Measurements from ENCODE around the gene MTOR. TPM values are rescaled to one million over a fixed set of nuclear protein-coding genes. Genes with fewer than 3 reads are reported as not detected.

Gene MTOR
- total and polyA plus RNA-seq, 5 donors = 19.2 to 35.5 (median 28.5) TPM

DNA sequence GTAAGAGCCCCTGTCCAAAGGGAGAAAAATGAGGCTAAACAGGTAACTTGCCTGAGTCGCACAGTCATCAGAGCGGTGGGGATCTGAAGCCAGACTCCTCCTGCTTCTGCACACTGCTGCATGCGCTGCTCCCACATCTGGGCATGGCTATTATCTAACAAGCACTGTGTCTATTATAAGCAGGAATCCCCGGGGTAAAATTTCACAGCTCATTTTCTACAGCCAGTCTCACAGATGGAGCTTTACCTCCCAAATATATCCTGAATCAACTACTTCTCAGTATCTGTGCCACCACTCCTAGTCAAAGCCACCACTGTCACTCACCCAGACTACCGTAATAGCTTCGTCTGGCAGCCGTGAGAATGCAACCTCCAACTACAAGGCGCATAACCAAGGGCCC, 9.8 kb downstream of the MTOR start:
- no peaks in the 10 kb centered on the region for H3K9me3 ChIP-seq (ENCODE audit: control insufficient read depth, low read length)
- DNase-seq = no peak
- no peaks in the 10 kb centered on the region for H3K27me3 ChIP-seq (ENCODE audit: control insufficient read depth, insufficient read depth)
- no peaks in the 10 kb centered on the region for H3K4me1 ChIP-seq (ENCODE audit: control insufficient read depth, insufficient read depth, low read length)
- no peak overlapping the region for H3K4me3 ChIP-seq (ENCODE audit: low read length)
- WGBS = 95% methylated on average over 8 of the region's 8 CpGs
- intact Hi-C loops (cut with DNase I) = loop anchor here in 1 of 4 donors (10.0 kb wide), 1 partner anchor 118 kb away; no protein-coding TSS in a partner anchor
- ATAC-seq = no peak
- H3K27ac ChIP-seq (ENCODE audit: low read length) = no peak overlapping the region

DNA sequence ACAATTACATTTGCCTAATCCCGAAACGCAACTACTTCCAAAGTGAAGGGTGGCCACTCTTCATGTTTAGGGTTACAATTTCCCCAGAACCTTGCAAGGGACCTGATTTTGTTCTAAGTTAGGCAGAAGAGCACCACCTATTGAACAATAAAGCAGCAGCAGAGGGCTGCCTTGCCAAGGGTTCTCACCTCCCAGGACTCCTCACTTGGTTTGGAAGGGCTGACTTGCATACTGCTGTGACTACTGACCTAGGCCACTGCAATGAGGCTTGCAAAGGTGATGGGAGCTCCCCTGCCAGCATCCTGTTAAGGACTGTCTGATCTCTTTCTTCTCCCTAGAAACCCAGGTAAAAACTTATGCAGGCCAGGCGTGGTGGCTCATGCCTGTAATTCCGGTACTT, 14.2 kb downstream of the MTOR start:
- H3K4me3 ChIP-seq (ENCODE audit: low read length) = no peak overlapping the region
- no peaks in the 10 kb centered on the region for H3K4me1 ChIP-seq (ENCODE audit: control insufficient read depth, insufficient read depth, low read length)
- no peaks in the 10 kb centered on the region for H3K27me3 ChIP-seq (ENCODE audit: control insufficient read depth, insufficient read depth)
- ATAC-seq (no peak), DNase-seq (no peak)
- H3K27ac ChIP-seq (ENCODE audit: low read length) = no peak overlapping the region
- intact Hi-C loops (cut with DNase I) = loop anchor here in 2 of 4 donors (10.0 kb wide), 1 partner anchor 397 kb away; no protein-coding TSS in a partner anchor
- no peaks in the 10 kb centered on the region for H3K9me3 ChIP-seq (ENCODE audit: control insufficient read depth, low read length)
- 97% methylated on average over 4 of the region's 4 CpGs for WGBS

DNA sequence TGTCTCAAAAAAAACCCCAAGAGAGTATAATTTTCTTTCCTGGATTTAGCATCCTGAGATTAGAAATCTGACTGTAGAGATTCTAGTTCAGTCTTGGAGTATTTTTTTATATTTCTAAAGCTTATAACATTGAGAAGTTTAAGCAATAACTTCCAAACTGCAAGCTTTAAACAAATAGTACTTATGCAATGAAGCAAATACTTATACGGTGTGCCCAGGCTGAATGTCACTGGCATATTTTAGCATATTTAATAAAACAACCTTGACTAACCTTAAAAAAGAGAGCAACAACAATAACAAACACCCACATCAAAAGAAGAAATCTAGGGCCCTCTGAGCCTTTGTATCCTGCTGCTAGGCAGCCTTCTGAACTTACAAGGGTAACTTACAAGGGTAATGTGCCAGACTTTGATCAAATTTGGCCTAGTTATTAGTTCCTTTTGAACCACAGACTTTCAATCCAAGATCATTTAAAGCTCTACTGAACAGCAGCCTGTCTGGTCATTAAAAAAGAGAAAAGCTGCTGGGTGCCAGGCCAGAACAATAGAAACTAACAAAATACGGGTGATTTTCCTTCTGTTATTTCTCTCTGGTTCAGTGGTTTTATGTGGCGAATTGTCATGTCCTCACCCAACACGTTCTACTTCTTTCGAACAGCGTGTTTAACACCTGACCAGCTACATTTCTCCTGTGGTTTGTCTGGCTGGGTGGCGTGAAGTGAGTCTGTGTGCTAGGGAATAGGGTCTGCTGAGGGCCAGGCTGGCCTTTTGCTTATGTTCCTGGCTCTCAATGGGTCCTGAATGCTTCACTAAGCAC, 16.2 kb downstream of the MTOR start:
- Histone ChIP-seq H3K27ac (ENCODE audit: low read length) (no peak overlapping the region), H3K27me3 (ENCODE audit: control insufficient read depth, insufficient read depth) (no peaks in the 10 kb centered on the region), H3K4me1 (ENCODE audit: control insufficient read depth, insufficient read depth, low read length) (no peaks in the 10 kb centered on the region), H3K9me3 (ENCODE audit: control insufficient read depth, low read length) (no peaks in the 10 kb centered on the region), H3K4me3 (ENCODE audit: low read length) (no peak overlapping the region)
- 93% methylated on average over 7 of the region's 7 CpGs for WGBS
- no peak for ATAC-seq
- intact Hi-C loops (cut with DNase I) = loop anchor here in 2 of 4 donors (10.0 kb wide), 1 partner anchor 399 kb away; no protein-coding TSS in a partner anchor
- no peak for DNase-seq

DNA sequence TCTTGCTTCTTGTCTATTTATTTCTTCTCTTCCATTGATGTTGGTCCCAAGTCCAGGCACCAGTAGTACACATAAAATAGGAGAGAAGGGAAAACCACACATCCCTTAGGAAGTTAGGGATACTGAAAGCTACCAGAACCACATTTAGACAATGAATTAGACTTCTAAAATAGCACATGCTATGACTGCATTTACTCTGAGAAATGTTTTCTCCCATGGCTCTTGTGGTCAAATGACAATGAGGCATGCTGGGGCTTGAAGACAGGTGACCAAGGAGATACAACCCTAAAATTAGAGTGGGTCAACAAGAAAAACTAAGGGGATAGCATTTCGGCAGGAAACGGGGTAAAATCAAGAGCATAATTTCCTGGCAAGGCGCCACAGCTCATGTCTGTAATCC, 17.1 kb downstream of the MTOR start:
- no peak overlapping the region for H3K27ac ChIP-seq (ENCODE audit: low read length)
- WGBS = 92% methylated on average over 3 of the region's 3 CpGs
- no peaks in the 10 kb centered on the region for H3K27me3 ChIP-seq (ENCODE audit: control insufficient read depth, insufficient read depth)
- DNase-seq (no peak), ATAC-seq (no peak)
- no peaks in the 10 kb centered on the region for H3K9me3 ChIP-seq (ENCODE audit: control insufficient read depth, low read length)
- H3K4me3 ChIP-seq (ENCODE audit: low read length) = no peak overlapping the region
- intact Hi-C loops (cut with DNase I) = loop anchor here in 2 of 4 donors (10.0 kb wide), 1 partner anchor 400 kb away; no protein-coding TSS in a partner anchor
- H3K4me1 ChIP-seq (ENCODE audit: control insufficient read depth, insufficient read depth, low read length) = no peaks in the 10 kb centered on the region

DNA sequence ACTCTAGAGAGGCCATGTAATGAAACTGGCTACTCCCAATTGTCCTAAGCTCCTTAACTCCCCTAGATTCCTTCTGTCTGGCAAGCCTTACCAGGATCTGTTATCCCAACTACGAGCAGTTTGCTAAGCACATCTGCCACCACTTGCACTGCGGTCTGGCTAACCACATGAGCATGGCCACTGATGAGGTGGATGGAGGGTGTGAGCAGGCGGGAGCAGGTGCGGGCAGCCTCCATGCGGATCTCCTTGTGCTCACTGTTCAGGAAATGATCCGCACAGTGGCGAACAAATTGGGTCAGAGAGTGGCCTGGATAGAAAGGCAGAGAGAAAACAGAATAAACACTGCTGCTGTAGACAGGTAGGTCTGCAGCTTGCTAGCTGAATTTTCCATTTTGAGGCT, 24.0 kb downstream of the MTOR start:
- no peak for DNase-seq
- ATAC-seq = no peak
- Histone ChIP-seq H3K27ac (ENCODE audit: low read length) (no peak overlapping the region), H3K9me3 (ENCODE audit: control insufficient read depth, low read length) (no peaks in the 10 kb centered on the region), H3K27me3 (ENCODE audit: control insufficient read depth, insufficient read depth) (no peaks in the 10 kb centered on the region), H3K4me3 (ENCODE audit: low read length) (no peak overlapping the region), H3K4me1 (ENCODE audit: control insufficient read depth, insufficient read depth, low read length) (peaks cover 2% of the 10 kb centered on the region)
- intact Hi-C loops (cut with DNase I) = no loop called here
- 94% methylated on average over 7 of the region's 7 CpGs for WGBS

DNA sequence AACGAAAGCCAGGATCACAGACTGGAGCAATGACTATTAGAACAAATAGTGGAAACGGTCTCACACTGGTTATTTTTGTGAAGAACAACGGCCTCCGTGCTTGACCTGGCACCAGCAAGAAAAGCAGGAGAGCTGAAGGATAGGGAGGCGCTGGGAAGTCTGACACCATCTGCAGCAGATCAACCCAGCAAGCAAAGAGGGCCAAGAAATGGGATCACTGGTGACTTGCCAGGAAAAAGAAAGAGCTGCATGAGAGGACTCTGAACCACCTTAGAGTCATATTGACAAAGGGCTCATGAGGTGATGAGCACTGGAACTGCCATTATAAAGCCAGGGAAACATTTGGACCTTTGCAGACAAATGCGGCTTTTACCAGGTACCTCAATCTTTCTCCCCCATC, 25.0 kb downstream of the MTOR start:
- ATAC-seq = peak in 1 of 2 donors; percentile 29
- no peaks in the 10 kb centered on the region for H3K9me3 ChIP-seq (ENCODE audit: control insufficient read depth, low read length)
- WGBS = 51% methylated on average over 6 of the region's 6 CpGs
- H3K4me3 ChIP-seq (ENCODE audit: low read length) = no peak overlapping the region
- peaks cover 2% of the 10 kb centered on the region for H3K4me1 ChIP-seq (ENCODE audit: control insufficient read depth, insufficient read depth, low read length)
- H3K27ac ChIP-seq (ENCODE audit: low read length) = peak overlapping the region; percentile 86
- intact Hi-C loops (cut with DNase I) = no loop called here
- no peaks in the 10 kb centered on the region for H3K27me3 ChIP-seq (ENCODE audit: control insufficient read depth, insufficient read depth)
- DNase-seq = no peak

DNA sequence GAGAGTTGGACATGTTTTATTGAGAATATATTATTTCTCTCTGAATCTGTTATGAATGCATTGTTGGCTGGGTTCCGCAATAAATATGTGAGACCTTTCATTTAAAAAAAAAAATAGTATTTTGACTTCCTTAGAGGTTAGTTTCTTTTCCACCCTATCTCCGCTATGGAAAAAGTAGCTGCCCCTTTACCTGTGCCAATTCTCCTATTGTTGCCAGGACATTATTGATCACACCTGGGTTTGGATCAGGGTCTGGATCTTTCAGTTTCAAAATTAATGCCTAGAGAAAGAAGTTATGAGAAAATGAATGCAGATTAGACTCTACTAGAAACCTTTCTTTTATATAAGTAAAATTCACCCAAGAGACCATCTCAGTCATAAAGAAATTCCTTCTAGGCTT, 29.1 kb downstream of the MTOR start:
- Histone ChIP-seq H3K27ac (ENCODE audit: low read length) (no peak overlapping the region), H3K27me3 (ENCODE audit: control insufficient read depth, insufficient read depth) (no peaks in the 10 kb centered on the region), H3K9me3 (ENCODE audit: control insufficient read depth, low read length) (no peaks in the 10 kb centered on the region), H3K4me1 (ENCODE audit: control insufficient read depth, insufficient read depth, low read length) (peaks cover 2% of the 10 kb centered on the region), H3K4me3 (ENCODE audit: low read length) (no peak overlapping the region)
- 97% methylated on average over 2 of the region's 2 CpGs for WGBS
- no peak for DNase-seq
- intact Hi-C loops (cut with DNase I) = no loop called here
- no peak for ATAC-seq

DNA sequence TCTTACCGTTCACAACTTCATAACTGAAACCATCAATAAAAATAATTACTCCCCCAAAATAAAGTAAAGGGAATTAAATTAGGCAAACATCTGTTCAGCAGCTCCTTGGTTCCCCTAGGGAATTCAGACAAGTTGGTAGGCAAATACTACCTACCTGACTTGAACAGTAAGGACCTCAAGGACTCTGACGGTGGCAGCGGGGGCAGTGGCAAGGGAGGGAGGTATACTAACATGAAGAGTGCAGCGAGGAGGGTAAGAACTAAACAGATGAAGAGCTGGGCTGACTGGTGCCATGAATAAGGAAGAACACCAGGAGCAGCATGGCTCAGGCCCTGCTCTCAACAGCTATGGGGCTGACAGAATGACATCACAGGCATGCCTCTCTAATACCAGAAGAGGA, 33.1 kb downstream of the MTOR start:
- 90% methylated on average over 4 of the region's 4 CpGs for WGBS
- H3K9me3 ChIP-seq (ENCODE audit: control insufficient read depth, low read length) = no peaks in the 10 kb centered on the region
- DNase-seq (no peak), ATAC-seq (no peak)
- no peak overlapping the region for H3K27ac ChIP-seq (ENCODE audit: low read length)
- H3K4me3 ChIP-seq (ENCODE audit: low read length) = no peak overlapping the region
- no peaks in the 10 kb centered on the region for H3K4me1 ChIP-seq (ENCODE audit: control insufficient read depth, insufficient read depth, low read length)
- intact Hi-C loops (cut with DNase I) = no loop called here
- H3K27me3 ChIP-seq (ENCODE audit: control insufficient read depth, insufficient read depth) = no peaks in the 10 kb centered on the region

DNA sequence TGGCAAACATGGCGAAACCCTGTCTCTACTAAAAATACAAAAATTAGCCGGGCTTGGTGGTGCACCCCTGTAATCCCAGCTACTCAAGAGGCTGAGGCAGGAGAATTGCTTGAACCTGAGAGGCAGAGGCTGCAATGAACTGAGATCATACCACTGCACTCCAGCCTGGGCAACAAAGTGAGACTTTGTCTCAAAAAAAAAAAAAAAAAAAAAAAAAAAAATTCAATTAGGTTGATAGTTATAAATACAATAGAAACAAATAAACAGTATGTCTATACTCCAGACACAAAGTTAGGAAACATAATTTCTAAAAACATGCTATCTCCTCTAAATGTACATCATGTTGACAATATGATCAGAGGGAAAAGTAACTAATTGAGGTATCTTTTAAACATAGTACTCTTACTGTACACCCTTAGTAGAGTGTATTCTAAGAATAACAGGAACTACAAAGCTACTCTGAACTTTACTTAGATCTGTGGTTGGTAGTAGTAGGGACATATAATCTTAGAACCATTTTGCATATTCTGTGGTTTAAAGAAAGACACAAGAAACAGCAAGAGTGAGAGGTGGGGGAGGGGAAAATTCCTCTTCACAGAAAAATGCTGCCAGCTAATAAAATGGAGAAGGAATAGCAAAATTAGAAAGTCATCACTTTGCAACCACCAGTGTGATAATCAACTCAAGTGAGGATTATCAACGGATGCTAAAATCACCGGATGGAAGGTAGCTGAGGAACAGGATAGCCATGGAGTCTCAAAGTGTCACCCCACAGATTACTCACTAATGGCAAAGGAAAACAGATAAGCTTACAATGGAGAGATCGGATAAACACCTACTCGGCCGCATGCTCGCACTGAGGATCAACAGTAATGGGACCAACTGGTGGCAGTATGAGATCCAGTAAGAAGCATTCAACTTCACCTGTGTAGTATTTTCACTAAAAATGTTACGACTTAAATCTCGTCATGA, 35.0 kb downstream of the MTOR start:
- ATAC-seq (no peak), DNase-seq (no peak)
- intact Hi-C loops (cut with DNase I) = no loop called here
- Histone ChIP-seq H3K27ac (ENCODE audit: low read length) (no peak overlapping the region), H3K27me3 (ENCODE audit: control insufficient read depth, insufficient read depth) (no peaks in the 10 kb centered on the region), H3K4me1 (ENCODE audit: control insufficient read depth, insufficient read depth, low read length) (no peaks in the 10 kb centered on the region), H3K9me3 (ENCODE audit: control insufficient read depth, low read length) (no peaks in the 10 kb centered on the region), H3K4me3 (ENCODE audit: low read length) (no peak overlapping the region)
- WGBS = 85% methylated on average over 10 of the region's 10 CpGs

DNA sequence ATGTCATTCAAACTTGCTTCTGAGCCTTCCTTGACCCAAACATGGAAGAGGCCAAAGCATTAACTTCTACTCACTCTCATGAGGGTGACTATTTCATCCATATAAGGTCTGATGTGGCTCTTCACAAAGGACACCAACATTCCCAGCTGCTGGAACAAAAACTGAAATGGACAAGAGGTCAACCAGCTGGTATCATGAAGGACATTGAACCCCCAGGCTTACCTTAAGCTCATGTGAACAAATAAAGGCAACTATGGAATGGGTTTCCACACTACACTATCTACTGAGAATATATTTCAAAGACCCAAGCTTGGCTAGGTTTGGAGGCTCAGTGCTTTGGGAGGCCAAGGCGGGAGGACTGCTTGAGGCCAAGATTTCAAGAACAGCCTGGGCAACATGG, 46.3 kb downstream of the MTOR start:
- no peak for DNase-seq
- Histone ChIP-seq H3K9me3 (ENCODE audit: control insufficient read depth, low read length) (no peaks in the 10 kb centered on the region), H3K4me3 (ENCODE audit: low read length) (no peak overlapping the region), H3K27ac (ENCODE audit: low read length) (no peak overlapping the region), H3K27me3 (ENCODE audit: control insufficient read depth, insufficient read depth) (no peaks in the 10 kb centered on the region), H3K4me1 (ENCODE audit: control insufficient read depth, insufficient read depth, low read length) (no peaks in the 10 kb centered on the region)
- intact Hi-C loops (cut with DNase I) = no loop called here
- WGBS = 98% methylated on average over 1 of the region's 1 CpG
- ATAC-seq = no peak

Data from right cardiac atrium (tissue), 5 donors.